RWPE2 (cell line): Measurements from ENCODE around the gene NUDT4B.
"Not testable (repeated sequence)": the region's sequence is repeated elsewhere in the genome, so short reads cannot be mapped to it uniquely, and the experiment has no call there.

ENCODE experiments used
- ATAC-seq: fragments of 200-7000 bp; cut with Tn5 transposase; 3 replicates; pipeline ENCODE4 v1.9.1; 2021; ENCODE audit warnings: low read depth
- DNase-seq: peaks from one replicate; pipeline ENCODE4 v3.0.0-alpha.2; 2020; ENCODE audit warnings: low spot score
- H3K27ac ChIP-seq: fragments of 450-650 bp; 2 replicates; pipeline ENCODE4 v1.5.1; 2017; ENCODE audit warnings: mild to moderate bottlenecking; ENCODE audit not compliant: poor library complexity, severe bottlenecking
- H3K27me3 ChIP-seq: fragments of 250-450 bp; sonication (Bioruptor Pico); 2 replicates; pipeline ENCODE4 v1.5.1; 2021; ENCODE audit warnings: mild to moderate bottlenecking, moderate library complexity; ENCODE audit not compliant: insufficient read depth, poor library complexity, severe bottlenecking
- H3K36me3 ChIP-seq: fragments of 250-450 bp; sonication (Bioruptor Pico); 2 replicates; pipeline ENCODE4 v1.5.1; 2020; ENCODE audit warnings: low read depth, mild to moderate bottlenecking, moderate library complexity
- H3K4me1 ChIP-seq: fragments of 250-450 bp; sonication (Bioruptor Pico); 2 replicates; pipeline ENCODE4 v1.5.1; 2021; ENCODE audit warnings: mild to moderate bottlenecking, moderate library complexity; ENCODE audit not compliant: insufficient read depth, poor library complexity, severe bottlenecking
- H3K4me3 ChIP-seq: fragments of 250-450 bp; sonication (Bioruptor Pico); 2 replicates; pipeline ENCODE4 v1.5.1; 2021; ENCODE audit warnings: mild to moderate bottlenecking, moderate library complexity; ENCODE audit not compliant: severe bottlenecking
- H3K9me3 ChIP-seq: fragments of 250-450 bp; sonication (Bioruptor Pico); 2 replicates; pipeline ENCODE4 v1.5.1; 2021; ENCODE audit warnings: mild to moderate bottlenecking, moderate library complexity; ENCODE audit not compliant: severe bottlenecking

The NUDT4B gene

DNA sequence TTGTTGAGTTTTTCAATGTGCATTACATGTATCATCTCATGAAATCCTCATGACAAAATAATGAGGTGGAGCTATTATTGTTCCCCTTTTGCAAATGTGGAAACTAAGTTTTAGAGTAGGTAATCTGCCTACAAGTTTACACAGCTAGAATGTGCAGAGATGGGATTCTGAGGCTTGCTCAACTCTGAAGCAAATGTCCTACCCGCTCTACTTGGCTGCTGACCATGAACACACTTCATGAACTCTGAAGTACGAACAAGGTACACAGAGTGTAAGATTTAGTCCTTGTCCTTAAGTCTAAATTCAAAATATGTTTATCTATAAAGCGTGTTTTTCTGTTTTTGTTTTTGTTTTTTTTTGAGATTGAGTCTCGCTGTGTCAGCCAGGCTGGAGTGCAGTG is 5.4 kb upstream of the NUDT4B start:
- H3K4me1 ChIP-seq, H3K4me3 ChIP-seq, ATAC-seq, DNase-seq, H3K36me3 ChIP-seq, H3K27ac ChIP-seq, H3K27me3 ChIP-seq, H3K9me3 ChIP-seq: not testable (repeated sequence)

DNA sequence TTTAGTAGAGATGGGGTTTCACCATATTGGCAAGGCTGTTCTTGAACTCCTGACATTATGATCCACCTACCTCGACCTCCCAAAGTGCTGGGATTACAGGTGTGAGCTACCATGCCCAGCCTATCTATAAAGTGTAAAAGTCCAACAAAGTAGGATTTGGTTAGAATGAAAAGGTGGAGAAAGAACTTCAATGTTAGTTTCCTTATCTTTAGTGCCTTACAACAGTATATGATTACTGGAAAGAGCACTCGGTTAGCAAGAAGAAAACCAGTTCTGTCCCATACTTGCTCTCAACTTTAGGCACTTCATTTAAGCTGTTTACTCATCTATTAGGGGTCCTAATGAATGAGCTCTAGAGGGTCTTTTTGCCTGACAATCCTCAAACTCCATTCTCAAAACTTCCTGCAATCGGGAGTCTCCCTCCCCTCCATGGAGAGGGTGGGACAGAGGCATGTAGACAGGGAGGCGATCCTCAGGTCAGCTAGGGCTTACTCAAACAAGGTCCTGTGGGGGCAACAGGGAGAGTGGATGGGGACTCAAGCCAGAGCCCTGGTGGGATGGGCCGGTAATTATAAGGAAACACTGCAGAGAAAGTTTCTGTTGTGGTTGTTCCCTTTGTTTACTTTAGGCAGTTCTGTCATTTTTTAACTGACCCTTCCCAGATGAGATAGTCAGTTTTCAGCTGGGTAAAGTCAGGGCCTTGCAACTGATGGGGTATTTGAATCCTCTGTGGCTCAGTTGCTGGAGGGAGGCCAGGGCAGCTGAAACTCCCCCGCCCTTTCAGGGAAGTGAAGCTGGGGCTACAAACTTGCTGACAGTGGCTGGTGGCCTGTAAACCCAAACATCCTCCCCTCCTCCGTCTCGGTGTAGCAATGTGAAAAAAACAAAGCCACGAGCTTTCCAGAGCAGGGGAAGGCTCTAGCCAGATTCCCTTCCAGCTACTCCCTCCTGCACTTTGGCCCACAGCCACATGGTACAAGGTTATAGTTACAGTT is 4.6 kb upstream of the NUDT4B start:
- H3K9me3 ChIP-seq, H3K4me1 ChIP-seq, H3K27me3 ChIP-seq, H3K36me3 ChIP-seq, DNase-seq, H3K27ac ChIP-seq, ATAC-seq, H3K4me3 ChIP-seq: not testable (repeated sequence)

DNA sequence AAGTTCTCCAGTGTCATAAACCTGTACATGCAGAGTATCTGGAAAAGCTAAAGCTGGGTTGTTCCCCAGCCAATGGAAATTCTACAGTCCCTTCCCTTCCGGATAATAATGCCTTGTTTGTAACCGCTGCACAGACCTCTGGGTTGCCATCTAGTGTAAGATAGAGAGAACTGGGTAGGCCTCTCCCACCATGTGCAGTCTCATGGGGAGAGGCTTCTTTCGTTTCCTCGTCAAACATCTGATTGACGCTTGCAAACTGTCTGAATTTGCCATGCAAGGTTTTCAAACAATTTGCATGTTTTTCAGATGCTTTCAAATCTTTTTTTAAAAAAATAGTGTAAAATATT is 734 bp downstream of the NUDT4B start:
- not testable (repeated sequence) for H3K27me3 ChIP-seq, H3K27ac ChIP-seq, H3K9me3 ChIP-seq, H3K36me3 ChIP-seq, H3K4me1 ChIP-seq, H3K4me3 ChIP-seq, DNase-seq
- peak; percentile 98 for ATAC-seq

DNA sequence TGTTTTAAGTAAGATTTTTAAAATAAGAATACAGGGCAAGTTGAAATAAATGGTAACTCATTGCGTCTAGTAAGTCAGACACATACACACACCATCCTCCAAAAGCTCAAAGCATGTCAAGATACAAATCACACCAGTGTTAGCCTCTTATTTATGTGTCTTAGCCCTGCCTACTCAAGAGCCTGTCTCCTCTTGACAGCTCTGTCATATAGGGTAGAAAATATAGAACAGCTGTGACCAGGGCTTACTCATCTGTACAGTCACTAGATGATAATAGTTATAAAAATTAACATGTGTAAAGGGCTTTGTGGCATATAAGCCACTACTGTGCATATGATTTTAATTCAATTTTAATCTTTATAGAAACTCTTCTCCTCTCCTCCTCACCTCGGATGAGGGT is 7.7 kb downstream of the NUDT4B start:
- H3K4me3 ChIP-seq, ATAC-seq, DNase-seq, H3K27ac ChIP-seq, H3K9me3 ChIP-seq, H3K36me3 ChIP-seq, H3K27me3 ChIP-seq, H3K4me1 ChIP-seq: not testable (repeated sequence)

DNA sequence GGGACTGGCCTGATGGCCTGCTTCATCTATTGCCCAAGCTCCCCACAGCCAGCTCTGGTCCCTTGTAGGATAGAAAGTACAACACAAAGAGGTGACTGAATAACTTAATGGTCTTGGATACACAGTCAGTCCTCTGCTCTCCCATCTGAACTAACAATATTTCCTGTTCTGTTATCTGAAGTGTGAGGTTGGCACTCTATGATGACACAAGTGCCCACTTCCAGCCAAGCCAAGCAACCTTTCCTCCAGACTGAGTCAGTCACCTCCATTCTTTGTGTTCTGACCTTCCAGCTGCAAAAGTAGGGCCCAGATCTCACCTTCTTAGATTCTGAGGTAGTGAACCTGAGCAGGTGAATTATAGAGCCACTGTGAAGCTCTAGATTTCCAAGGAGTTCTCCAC is 8.9 kb downstream of the NUDT4B start:
- not testable (repeated sequence) for DNase-seq, H3K4me1 ChIP-seq, H3K4me3 ChIP-seq, H3K9me3 ChIP-seq, H3K27me3 ChIP-seq, H3K27ac ChIP-seq, H3K36me3 ChIP-seq, ATAC-seq

DNA sequence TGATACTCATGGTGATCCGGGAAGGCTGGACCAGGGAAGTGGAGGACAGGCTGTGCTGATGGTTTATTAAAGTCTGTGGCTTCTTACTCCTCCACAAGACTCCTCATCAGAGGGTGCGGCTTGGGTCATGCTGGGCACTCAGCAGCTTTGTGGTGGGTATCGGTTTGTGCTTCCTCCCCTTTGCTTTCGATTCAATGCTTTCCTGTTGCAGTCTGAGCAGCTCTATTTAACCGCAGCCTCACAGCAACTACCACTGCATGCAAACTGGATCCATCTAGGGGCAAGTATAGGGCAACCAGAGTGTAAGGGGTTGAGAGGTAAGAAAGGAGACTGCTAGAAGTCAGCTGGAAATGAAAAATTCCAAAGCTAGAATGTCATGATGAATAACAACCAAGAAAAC is 9.8 kb downstream of the NUDT4B start:
- H3K4me3 ChIP-seq, H3K9me3 ChIP-seq, DNase-seq, H3K36me3 ChIP-seq, H3K4me1 ChIP-seq, H3K27ac ChIP-seq, H3K27me3 ChIP-seq: not testable (repeated sequence)
- ATAC-seq, result peak; percentile 47; the same call in 2 of the 3 replicates

DNA sequence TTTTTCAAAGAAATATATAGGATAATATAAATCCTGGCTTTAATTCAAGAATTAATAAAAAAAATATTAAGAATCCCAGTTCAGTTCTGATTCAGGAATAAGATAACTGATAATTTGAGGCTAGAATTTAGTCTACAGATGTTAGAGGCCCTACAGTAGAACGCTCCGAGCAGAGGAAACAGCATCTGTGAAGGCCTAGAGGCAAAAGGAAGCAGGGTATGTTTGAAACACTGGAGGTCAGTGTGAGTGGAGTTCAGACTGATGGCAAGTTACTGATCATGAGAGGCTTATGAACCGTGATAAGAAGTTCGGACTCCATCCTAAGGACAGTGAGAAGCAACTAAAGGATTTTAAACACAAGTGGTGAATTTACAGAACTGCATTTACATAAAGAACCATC is 10.4 kb downstream of the NUDT4B start:
- H3K4me3 ChIP-seq, H3K27ac ChIP-seq, H3K4me1 ChIP-seq, DNase-seq, ATAC-seq, H3K36me3 ChIP-seq, H3K9me3 ChIP-seq, H3K27me3 ChIP-seq: not testable (repeated sequence)

DNA sequence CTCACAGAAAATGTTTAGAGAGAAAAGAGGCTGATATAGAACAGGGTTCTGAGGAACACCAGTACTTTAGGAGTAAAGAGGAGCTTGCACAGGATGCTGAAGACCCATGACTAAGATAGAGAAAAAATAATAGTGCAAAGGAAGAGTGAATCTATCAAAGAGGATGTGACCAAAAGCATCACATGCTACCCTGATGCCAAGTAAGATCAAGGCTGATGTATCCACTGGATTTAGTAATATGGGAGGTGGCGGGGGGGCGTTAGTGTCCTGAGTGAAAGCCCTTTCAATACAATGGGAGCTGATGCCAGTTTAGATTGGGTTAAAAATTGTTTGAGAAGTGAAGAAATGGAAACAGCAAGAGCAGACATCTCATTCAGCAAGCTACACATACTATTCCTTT is 11.2 kb downstream of the NUDT4B start:
- not testable (repeated sequence) for H3K9me3 ChIP-seq, H3K4me1 ChIP-seq, H3K27me3 ChIP-seq, H3K27ac ChIP-seq, ATAC-seq, H3K4me3 ChIP-seq, H3K36me3 ChIP-seq
- DNase-seq, result peak; percentile 18

DNA sequence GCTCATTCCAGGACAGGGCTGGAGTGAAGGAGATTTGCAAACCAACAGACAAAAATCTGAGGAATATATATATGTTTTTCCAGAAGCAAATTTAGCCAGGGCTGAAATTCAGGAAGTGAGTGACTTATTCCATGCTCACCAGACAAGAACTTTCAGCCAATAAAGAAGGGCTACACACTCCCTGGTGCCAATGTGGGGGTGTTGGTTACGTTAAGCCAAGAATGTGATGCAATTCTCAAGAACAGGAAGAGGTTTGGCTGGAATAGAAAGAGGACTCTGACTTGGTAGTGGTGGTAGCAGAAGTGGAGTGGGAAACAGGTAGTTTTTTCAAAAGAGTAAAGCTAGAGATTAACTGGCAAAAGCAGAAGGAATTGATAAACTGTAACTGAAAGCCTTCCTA is 11.6 kb downstream of the NUDT4B start:
- H3K36me3 ChIP-seq, H3K9me3 ChIP-seq, H3K27me3 ChIP-seq, H3K4me3 ChIP-seq, H3K4me1 ChIP-seq, H3K27ac ChIP-seq, DNase-seq: not testable (repeated sequence)
- ATAC-seq, result peak; percentile 85

DNA sequence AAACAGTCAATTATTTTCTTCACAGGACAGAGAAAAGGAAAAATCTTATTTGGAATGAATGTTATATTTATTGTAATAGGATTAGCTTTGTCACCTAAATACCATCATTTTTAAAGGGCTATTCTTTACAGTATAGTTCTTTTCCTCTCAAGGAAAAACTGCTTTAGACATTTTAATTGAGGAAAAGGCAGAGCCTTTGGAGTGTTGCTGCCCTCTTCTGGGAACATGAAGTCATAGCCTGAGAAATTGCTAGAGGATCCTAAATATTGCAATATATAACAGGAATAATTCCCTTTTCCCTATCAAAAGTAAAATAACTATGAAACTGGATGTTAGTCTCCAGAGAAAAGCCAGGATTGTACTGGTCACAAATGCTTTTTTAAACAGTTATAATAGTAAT is 12.8 kb downstream of the NUDT4B start:
- H3K27ac ChIP-seq, DNase-seq, ATAC-seq, H3K9me3 ChIP-seq, H3K4me3 ChIP-seq, H3K36me3 ChIP-seq, H3K4me1 ChIP-seq, H3K27me3 ChIP-seq: not testable (repeated sequence)

DNA sequence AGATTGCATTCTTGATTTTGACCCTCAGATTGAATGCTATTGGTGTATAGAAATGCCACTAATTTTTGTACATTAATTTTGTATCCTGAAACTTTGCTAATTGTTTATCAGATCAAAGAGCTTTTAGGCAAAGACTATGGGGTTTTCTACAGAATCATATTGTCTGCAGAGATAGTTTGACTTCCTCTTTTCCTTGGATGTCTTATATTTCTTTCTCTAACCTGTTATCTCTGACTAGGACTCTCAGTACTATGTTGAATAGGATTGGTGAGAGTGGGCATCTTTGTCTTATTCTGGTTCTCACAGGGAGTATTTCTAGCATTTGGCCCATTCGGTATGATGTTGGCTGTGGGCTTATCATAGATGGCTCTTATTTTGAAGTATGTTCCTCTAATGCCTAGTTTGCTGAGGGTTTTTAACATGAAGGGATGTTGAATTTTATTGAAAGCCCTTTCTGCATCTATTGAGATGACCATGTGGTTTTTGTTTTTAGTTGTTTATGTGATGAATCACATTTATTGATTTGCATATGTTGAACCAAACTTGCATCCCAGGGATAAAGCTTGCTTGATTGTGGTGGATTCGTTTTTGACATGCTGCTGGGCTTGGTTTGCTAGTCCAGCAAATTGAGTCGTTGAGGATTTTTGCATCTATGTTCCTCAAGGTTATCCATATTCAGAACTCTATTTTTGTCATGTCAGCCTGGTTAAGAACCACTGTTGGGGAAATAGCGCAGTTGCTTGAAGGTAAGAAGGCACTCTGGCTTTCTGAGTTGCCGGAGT is 16.9 kb downstream of the NUDT4B start:
- H3K36me3 ChIP-seq, H3K4me3 ChIP-seq, ATAC-seq, H3K4me1 ChIP-seq, DNase-seq, H3K9me3 ChIP-seq, H3K27ac ChIP-seq, H3K27me3 ChIP-seq: not testable (repeated sequence)
